ENCODE measurements around the gene CTDSPL.

CTDSPL gene

GRCh38 chr3:37853691-37854413 is 7.8 kb upstream of the CTDSPL start:
- H3K9me3 ChIP-seq (replicated peaks; ENCODE audit: insufficient read depth, low read length): no peaks in the 10 kb centered on the region
- no peaks in the 10 kb centered on the region for H3K9me2 ChIP-seq (replicated peaks; ENCODE audit: insufficient read depth, low read length)
- H3K79me2 ChIP-seq (ENCODE audit: low read length): no peaks in the 10 kb centered on the region
- H3K4me1 ChIP-seq (ENCODE audit: low read length): no peaks in the 10 kb centered on the region
- no peaks in the 10 kb centered on the region for H3K27me3 ChIP-seq (replicated peaks; ENCODE audit: insufficient read depth, low read length)
- H3K9ac ChIP-seq (ENCODE audit: low read length): no peak overlapping the region
- no peak overlapping the region for H3K4me2 ChIP-seq (ENCODE audit: low read depth, low read length)
- TF ChIP-seq, protein P1, sequence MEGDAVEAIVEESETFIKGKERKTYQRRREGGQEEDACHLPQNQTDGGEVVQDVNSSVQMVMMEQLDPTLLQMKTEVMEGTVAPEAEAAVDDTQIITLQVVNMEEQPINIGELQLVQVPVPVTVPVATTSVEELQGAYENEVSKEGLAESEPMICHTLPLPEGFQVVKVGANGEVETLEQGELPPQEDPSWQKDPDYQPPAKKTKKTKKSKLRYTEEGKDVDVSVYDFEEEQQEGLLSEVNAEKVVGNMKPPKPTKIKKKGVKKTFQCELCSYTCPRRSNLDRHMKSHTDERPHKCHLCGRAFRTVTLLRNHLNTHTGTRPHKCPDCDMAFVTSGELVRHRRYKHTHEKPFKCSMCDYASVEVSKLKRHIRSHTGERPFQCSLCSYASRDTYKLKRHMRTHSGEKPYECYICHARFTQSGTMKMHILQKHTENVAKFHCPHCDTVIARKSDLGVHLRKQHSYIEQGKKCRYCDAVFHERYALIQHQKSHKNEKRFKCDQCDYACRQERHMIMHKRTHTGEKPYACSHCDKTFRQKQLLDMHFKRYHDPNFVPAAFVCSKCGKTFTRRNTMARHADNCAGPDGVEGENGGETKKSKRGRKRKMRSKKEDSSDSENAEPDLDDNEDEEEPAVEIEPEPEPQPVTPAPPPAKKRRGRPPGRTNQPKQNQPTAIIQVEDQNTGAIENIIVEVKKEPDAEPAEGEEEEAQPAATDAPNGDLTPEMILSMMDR (IDR thresholded peaks at IDR 0.05; ENCODE audit: low read length): no peak
- TF ChIP-seq EZH2 (optimal IDR thresholded peaks at IDR 0.05; ENCODE audit: low read depth, low read length) (no peak), EZH2phosphoT487 (IDR thresholded peaks at IDR 0.05; ENCODE audit: low read length) (no peak)
- no peak overlapping the region for H3K4me3 ChIP-seq (ENCODE audit: low read length)
- H4K20me1 ChIP-seq (ENCODE audit: insufficient read depth, low read length): no peaks in the 10 kb centered on the region
- no peak overlapping the region for H2AFZ ChIP-seq (ENCODE audit: low read length)
- no peaks in the 10 kb centered on the region for H3K36me3 ChIP-seq (replicated peaks; ENCODE audit: insufficient read depth, low read length)
- H3F3A ChIP-seq (ENCODE audit: insufficient read depth, low read length): no peaks in the 10 kb centered on the region
- H3K27ac ChIP-seq (ENCODE audit: low read length): no peak overlapping the region
- DNase-seq: no peak

- no peaks in the 10 kb centered on the region for H3F3A ChIP-seq (ENCODE audit: insufficient read depth, low read length)
- no peaks in the 10 kb centered on the region for H3K79me2 ChIP-seq (ENCODE audit: low read length)
- no peaks in the 10 kb centered on the region for H3K9me3 ChIP-seq (replicated peaks; ENCODE audit: insufficient read depth, low read length)
- H3K9ac ChIP-seq (ENCODE audit: low read length): no peak overlapping the region
- no peak overlapping the region for H3K27ac ChIP-seq (ENCODE audit: low read length)
- no peaks in the 10 kb centered on the region for H3K9me2 ChIP-seq (replicated peaks; ENCODE audit: insufficient read depth, low read length)
- H2AFZ ChIP-seq (ENCODE audit: low read length): no peak overlapping the region
- H3K36me3 ChIP-seq (replicated peaks; ENCODE audit: insufficient read depth, low read length): no peaks in the 10 kb centered on the region
- H4K20me1 ChIP-seq (ENCODE audit: insufficient read depth, low read length): no peaks in the 10 kb centered on the region
- DNase-seq: peak; percentile 63
- no peaks in the 10 kb centered on the region for H3K27me3 ChIP-seq (replicated peaks; ENCODE audit: insufficient read depth, low read length)
- TF ChIP-seq, protein P1 (IDR thresholded peaks at IDR 0.05; ENCODE audit: low read length): peak; percentile 94
- no peak for TF ChIP-seq EZH2 (optimal IDR thresholded peaks at IDR 0.05; ENCODE audit: low read depth, low read length)
- H3K4me3 ChIP-seq (ENCODE audit: low read length): no peak overlapping the region
- H3K4me1 ChIP-seq (ENCODE audit: low read length): peaks cover 4% of the 10 kb centered on the region; the same call in 1 of the 2 replicates
- no peak overlapping the region for H3K4me2 ChIP-seq (ENCODE audit: low read depth, low read length)
These were observed 6.2 kb upstream of the CTDSPL start for GRCh38 chr3:37855363-37855970.

DNA sequence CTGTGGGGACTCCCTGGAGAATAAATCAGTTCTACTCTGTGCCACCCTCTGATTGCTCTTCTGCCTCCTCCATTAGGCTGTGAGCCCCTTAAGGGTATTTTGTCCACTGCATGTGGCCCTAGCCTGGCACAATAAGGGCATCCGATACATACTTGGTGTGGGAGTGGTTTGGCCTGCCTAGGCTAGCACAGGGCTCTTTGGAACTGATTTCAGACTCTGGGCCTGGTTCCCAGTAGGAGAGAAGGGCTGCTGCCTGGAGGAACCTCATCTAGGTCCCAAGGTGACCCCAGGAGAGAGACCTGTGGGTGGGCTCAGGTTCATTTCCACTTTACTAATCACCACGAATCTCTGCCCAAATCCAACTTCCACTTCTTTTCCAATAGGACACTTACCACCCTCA is 5.3 kb upstream of the CTDSPL start:
- Histone ChIP-seq H2AFZ (ENCODE audit: low read length) (no peak overlapping the region), H3F3A (ENCODE audit: insufficient read depth, low read length) (no peaks in the 10 kb centered on the region), H3K36me3 (replicated peaks; ENCODE audit: insufficient read depth, low read length) (no peaks in the 10 kb centered on the region), H3K27me3 (replicated peaks; ENCODE audit: insufficient read depth, low read length) (no peaks in the 10 kb centered on the region), H3K9me2 (replicated peaks; ENCODE audit: insufficient read depth, low read length) (no peaks in the 10 kb centered on the region), H3K27ac (ENCODE audit: low read length) (no peak overlapping the region), H3K4me3 (ENCODE audit: low read length) (no peak overlapping the region), H4K20me1 (ENCODE audit: insufficient read depth, low read length) (no peaks in the 10 kb centered on the region), H3K9me3 (replicated peaks; ENCODE audit: insufficient read depth, low read length) (no peaks in the 10 kb centered on the region), H3K4me2 (ENCODE audit: low read depth, low read length) (no peak overlapping the region), H3K9ac (ENCODE audit: low read length) (no peak overlapping the region), H3K4me1 (ENCODE audit: low read length) (peaks cover 4% of the 10 kb centered on the region; the same call in 1 of the 2 replicates), H3K79me2 (ENCODE audit: low read length) (no peaks in the 10 kb centered on the region)
- DNase-seq: no peak
- TF ChIP-seq EZH2phosphoT487 (IDR thresholded peaks at IDR 0.05; ENCODE audit: low read length) (no peak), EZH2 (optimal IDR thresholded peaks at IDR 0.05; ENCODE audit: low read depth, low read length) (no peak)
- TF ChIP-seq, protein P1 (IDR thresholded peaks at IDR 0.05; ENCODE audit: low read length): no peak
